IPS-NIHi7 (cell line): ENCODE measurements around the gene ARHGAP10.
"Not testable (repeated sequence)": the region's sequence is repeated elsewhere in the genome, so short reads cannot be mapped to it uniquely, and the experiment has no call there.

Experiments used
- DNase-seq: peaks from one replicate; pipeline ENCODE4 v3.0.0; 2012; ENCODE audit warnings: mixed read lengths; ENCODE audit errors: extremely low spot score

ARHGAP10 gene

DNA sequence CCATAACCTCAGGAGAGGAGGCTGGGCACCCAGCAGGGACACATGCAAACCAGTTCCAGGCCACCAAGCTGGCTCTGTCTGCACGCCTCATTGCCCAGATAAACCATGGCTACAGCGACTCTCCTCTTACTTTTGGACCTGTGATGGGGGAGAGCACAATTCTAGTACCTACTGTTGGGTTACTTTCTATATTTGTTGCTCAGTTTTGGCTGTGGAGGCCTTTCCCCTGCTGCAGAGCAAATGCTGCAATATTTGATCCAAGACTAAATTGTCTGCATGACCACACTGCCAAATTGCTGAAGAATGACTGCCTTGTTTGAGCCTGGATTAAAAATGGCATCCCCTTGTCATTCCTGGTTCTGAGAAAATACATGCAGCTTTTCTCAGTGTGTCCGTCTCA lies 253.5 kb downstream of the ARHGAP10 start:
- no peak for DNase-seq

GRCh38 chr4:147987252-147987651 lies 255.4 kb downstream of the ARHGAP10 start:
- DNase-seq: no peak

GRCh38 chr4:147991543-147992283 lies 259.8 kb downstream of the ARHGAP10 start:
- no peak for DNase-seq

- DNase-seq: no peak
Measured at GRCh38 chr4:147994076-147994475, 262.2 kb downstream of the ARHGAP10 start.

DNA sequence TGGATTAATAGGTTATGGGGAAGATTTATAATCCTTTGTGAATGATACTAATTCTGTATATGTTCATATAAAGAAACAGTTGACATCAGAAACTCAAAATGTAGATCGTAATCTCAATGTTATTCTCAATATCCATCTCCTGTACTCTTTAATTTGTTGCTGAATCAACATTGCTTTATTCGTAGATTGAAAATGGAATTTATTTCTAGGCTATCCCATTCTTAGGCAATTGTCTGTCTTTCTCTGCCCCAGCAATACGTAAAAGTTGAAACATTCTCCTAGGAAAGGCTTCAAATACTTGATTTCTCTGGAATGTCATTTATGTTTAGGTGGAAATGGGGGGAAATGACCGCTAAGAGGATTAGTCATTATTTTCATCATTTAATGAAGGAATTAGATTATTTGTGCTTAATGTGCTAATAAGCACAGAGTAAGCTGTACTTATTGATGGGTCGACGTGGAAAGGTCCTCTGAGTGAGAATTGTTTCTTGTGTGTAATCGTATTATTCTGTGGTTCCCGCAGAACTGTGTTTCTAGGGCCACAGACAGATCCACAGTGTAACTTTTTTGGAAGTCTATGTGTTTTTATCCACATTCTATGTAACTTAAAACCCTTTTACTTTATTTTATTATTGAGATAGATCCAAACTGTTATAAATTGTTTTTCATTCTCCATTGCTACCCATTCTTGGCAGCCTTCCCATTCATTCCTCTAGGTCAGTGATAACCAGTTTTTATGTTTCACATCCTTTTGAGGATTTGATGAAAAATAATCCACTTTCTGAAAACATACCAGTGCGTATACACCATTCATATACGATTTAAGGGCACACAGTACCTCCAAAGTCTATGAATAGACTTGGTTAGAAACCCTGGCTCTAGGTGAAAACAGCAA lies 262.9 kb downstream of the ARHGAP10 start:
- no peak for DNase-seq

DNA sequence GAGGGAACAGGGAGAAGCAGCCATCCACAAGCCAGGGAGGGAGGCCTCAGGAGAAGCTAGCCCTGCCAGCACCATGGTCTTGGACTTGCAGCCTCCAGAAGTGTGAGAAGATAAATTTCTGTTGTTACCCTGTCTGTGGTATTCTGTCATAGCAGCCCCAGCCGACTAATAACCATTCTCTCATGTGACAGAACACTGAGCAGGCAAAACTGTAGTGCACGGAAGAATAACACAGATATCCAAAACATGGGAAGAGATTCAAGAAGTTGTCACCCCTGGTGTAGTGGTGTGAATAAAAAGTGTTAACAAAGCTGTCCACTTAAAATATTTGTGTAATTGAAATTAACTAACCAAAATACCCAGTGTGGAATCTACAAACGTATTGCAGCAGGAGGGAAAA lies 265.0 kb downstream of the ARHGAP10 start:
- DNase-seq: no peak

GRCh38 chr4:148000038-148000437 lies 268.1 kb downstream of the ARHGAP10 start:
- not testable (repeated sequence) for DNase-seq

DNA sequence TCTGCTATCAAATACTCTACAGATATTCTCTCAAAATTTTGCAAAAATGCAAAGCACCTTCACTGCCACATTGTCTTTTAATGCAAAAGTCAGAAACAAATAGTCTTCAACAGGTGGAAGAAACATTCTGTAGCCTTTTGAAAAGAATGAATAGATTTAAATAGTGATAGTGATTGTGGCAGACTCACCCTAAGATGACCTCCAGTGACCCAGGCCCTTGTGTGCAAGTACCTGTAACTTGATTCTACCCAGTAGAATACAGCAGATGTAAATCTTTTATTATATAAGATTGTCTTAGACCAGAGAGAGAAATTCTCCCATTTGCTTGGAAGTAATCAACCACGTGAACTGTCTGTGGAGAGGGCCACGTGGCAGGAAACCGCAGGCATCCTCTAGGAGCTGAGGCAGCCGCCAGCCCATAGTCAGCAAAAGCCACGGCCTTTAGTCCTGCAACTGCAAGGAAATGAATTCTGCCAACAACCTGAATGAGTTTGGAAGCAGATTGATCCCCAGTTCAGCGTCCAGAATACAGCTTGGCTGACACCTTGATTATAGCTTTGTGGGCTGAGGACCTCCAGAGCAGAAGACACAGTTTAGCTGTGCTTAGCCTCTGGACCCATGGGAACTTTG lies 272.5 kb downstream of the ARHGAP10 start:
- no peak for DNase-seq

GRCh38 chr4:148006001-148006400 lies 274.1 kb downstream of the ARHGAP10 start:
- no peak for DNase-seq

DNA sequence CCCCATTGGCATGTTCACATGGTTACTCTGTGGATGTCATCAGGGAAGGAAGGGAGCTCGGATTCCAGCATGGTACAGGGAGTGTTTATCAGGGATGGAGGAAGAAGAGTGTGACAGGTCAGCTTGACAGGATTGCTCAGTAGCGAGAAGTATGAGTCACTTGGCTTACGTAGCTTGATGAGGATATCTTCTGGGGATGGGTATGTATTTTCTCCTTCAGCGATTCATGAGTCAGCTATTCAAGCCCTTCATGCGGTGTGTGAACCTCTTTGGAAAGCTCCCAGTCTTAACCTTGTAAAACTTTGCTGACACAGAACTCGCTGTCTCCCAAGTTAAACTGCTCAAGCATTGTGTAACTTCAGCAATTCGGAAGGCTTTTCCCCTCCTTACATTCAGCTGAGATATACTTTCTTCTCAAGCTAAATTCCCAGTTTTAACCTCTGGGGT lies 275.4 kb downstream of the ARHGAP10 start:
- peak; percentile 50 for DNase-seq

GRCh38 chr4:148007792-148008191 lies 275.9 kb downstream of the ARHGAP10 start:
- peak; percentile 22 for DNase-seq

DNA sequence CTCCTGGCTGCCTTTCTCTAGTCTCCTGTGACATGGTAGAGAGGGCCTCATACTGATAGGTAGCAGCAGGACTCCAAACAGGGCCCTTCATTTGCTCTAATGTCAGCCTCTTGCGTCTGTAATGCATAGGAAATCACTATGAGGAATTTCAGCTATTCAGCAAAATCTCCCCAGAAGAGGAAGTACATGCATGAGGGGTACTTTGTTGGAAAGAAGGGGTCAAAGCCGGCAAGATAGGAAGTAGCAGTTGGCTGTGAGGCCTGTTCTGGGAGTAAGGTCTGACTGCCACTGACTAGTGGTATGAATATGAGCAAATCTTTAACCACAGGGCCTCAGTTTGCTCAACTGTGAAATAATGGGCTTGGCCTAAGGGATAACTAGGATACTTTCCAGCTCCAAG lies 283.2 kb downstream of the ARHGAP10 start:
- DNase-seq: peak; percentile 37

DNA sequence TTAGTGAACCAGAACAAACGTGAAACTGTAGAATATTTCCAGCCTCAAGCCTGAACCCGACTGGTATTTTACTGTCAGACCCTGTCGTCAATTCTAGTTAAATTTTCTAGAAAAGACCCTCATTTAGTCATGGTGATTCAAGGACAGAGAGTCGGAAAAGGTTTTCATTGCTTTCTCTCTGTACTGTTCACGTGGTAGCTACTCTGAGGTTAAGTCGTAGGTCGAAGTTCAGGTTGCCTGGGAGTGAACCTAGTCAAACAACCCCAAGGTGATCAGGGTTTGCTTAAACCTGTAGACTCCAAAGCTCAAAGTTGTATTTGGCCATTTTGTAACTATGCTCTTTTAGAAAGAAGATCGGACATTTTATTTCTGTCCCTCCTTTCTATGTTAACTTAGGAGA lies 283.6 kb downstream of the ARHGAP10 start:
- no peak for DNase-seq

- no peak for DNase-seq
Measured at GRCh38 chr4:148016063-148016637, 284.3 kb downstream of the ARHGAP10 start.

DNA sequence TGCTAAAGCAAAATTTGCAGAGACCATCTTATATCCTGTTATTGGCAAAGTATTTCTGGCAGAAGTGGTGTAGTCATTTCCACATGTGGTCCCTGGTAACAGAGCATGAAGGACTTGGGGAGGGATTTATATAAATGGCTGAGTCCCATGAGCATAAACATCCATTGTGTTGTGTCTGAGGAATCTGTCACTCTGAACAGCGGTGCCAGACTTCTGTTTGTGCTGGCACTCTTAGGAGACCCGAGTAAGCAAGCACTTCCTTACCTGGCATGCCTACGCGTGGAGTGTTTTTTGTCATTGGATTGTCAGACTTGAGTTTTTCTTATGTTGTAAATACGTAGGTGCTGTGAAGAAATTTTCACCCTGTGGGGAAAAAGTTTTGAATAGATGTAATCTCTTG lies 285.9 kb downstream of the ARHGAP10 start:
- DNase-seq: no peak

DNA sequence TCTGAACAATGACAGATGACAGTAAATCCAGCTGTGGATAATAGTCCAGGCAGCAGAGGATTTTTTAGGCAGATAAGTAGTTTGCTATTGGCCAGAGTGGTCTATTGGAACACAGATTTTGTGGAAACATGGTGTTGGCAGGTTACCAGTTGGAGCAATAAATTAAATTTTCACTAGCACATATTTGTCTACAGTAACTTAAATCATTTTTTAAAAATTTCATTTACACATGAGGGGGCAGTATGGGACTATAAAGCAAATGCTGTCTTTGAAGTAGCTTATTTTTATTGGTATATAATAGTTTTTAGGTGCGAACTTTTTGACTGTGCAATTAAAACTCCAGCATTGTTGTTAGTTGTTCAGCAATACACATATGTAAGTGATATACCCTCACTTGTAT lies 289.8 kb downstream of the ARHGAP10 start:
- DNase-seq: no peak

GRCh38 chr4:148022975-148023374 lies 291.1 kb downstream of the ARHGAP10 start:
- no peak for DNase-seq

- no peak for DNase-seq
Measured at GRCh38 chr4:148023512-148024181, 291.8 kb downstream of the ARHGAP10 start.

- peak; percentile 22 for DNase-seq
Measured at GRCh38 chr4:148025981-148026380, 294.1 kb downstream of the ARHGAP10 start.

- DNase-seq: no peak
Measured at GRCh38 chr4:148027201-148027600, 295.3 kb downstream of the ARHGAP10 start.

- DNase-seq: no peak
Measured at GRCh38 chr4:148029781-148030180, 297.9 kb downstream of the ARHGAP10 start.
